Stimulated activated CD4-positive, alpha-beta T cell treated with anti-CD3 and anti-CD28 coated beads, Interleukin-1b, Interleukin-23, amount 100 ng/mL, for 48 hours (primary cell): ENCODE results near the gene NKD1.

ENCODE experiments used
- DNase-seq: peaks from one replicate; pipeline ENCODE4 v3.0.0-alpha.2; 2020

NKD1 gene

DNA sequence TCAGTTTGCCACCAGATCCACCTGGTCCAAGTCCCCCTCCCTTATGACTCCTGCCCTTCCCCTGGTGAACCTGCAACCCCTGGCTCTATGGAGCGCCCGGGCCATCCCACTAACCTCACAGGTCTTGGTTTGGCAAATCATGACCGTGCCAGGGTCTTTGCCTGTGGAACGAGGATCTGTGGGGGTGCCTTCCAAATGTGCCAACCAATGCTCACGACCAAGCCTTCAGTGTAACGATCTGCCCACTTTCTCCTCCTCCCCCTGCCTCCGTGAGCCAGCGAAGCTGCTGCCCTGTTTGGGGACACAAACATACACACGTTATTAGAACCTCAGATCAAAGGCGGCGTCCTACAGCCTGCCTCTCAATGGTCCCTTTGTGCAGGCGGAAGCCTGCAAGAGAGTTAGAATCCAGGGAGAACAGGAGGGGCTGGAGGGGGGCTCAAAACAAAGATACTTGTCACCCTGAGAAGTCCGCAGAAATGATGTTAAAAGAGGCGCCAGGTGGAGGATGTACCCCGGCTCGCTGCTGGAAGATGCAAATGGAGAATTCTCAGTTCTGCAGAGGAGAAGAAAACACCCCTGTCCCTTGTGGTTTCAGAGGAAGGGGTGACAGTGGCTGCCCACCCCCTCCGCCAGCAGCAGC, 9.0 kb upstream of the NKD1 start:
- DNase-seq: no peak

DNA sequence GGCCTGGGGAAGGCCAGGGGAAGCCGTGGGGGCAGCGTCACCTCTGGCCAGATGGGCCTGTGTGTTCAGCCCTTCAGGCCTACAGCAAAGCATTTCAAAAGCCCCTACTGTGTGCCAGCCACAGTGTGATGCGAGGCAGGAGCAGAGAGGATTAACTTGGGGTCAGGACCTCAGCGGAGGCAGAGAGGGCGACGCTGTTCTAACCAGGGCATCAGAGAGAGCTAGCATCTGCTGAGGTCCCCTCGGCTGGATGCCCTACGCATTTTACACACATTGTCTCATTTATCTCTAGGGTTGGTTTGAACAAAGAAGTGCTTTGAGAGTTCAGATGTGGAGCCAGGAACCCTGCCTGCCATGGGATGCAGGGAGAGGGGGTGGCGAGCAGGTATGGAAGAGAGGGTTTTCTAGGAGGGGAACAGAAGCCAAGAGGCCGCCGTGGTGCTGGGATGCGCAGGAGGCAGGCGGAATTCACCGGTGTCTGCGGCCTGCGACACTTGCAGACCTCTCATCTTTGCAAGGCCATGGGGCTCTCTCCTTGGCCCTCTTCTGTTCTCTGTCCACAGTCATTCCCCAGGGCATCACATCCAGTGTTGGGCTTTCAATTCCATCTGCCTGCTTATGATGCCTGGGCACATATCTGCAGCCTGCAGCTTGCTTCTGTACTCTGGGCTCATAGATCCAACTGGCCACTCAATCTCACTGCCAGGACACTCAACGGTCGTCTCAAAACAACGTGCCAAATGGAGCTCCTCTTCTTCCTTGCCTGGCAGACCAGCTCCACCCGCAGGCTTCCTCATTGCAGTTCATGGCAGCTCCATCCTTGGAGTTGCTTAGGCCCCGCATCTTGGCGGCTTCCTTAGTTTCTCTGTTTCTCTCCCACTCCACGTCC, 8.1 kb upstream of the NKD1 start:
- DNase-seq: no peak

DNA sequence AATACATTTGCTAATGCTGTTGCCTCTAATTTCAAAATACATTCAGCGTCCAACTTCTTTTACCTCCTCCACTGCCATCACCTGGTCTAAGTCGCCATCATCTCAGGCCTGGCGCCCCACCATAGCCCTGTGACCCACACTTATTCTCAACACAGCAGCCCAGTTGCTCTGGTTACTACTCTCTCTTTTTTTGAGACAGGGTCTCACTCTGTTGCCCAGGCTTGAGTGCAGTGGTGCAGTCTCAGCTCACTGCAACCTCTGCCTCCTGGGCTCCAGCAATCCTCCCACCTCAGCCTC, 7.5 kb upstream of the NKD1 start:
- no peak for DNase-seq

- no peak for DNase-seq
Measured at GRCh38 chr16:50542703-50543102, 5.5 kb upstream of the NKD1 start.

DNA sequence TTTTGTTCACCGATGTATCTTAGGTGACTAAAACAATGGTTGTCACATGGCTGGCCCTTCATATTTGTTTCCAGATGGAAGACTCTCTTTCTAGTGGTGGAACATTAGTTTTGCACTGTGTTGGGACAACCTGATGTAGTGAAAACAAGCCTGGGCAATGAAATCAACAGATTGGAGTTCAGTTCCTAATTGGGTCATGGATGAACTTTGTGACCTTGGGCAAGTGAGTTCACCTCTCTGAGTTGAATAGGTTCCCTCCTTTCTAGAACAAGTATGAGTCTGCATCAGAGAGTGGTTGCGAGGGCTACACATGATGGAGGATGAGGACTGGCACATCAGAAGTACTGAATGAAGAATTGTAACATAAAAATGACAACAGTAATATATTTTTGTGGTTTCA, 2.1 kb upstream of the NKD1 start:
- no peak for DNase-seq

GRCh38 chr16:50547340-50548124, 664 bp upstream of the NKD1 start:
- DNase-seq: peak; percentile 45

GRCh38 chr16:50548909-50549560, 839 bp downstream of the NKD1 start:
- no peak for DNase-seq

DNA sequence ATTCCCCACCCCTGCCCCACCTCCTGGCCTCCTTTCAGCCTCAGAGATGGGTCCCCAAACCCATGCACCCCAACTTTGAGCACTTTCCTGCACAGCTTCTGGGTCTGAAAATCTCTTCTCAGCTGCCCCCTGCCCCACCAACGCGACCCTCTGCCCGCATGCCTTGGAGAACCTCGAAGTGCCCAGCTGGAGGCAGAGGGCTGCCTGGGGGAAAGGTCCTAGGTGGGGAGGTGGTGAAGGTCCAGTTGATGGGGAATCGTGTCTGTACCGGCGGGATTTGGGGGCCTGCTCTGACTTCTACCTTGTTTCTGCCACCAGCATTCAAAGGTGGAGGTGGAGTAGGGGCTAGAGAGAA, 1.3 kb downstream of the NKD1 start:
- no peak for DNase-seq

- no peak for DNase-seq
Measured at GRCh38 chr16:50550035-50550434, 1.8 kb downstream of the NKD1 start.

GRCh38 chr16:50550866-50551641, 2.9 kb downstream of the NKD1 start:
- no peak for DNase-seq

DNA sequence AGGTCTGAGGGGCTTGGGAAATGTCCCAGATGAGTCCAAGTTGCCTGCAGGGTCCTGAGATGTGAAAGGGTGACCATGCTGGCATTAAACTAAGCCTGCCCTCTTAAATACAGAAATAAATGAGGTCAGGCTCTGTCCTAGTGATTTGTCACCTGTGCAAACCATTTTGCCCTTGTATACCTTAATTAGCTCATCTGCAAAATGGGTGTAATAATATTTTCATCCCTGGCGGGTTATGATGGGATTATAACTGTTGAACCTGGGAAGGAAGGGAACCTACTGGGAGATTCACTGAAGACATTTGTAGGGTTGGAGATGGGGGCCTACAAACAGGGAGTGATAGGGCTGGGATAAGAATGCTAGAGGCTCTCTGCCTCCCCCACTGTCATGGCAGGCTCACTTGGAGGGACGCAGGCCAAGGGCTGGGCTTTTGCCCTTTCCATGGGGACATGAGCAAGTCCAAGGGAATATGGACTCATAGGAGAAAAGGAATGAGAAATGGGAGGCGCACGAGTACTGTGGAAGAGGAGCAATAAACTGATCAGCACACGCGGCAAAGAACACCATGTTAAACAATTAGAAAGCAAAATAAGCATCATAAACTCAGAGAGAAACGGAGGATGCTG, 4.4 kb downstream of the NKD1 start:
- no peak for DNase-seq

GRCh38 chr16:50553182-50553710, 5.0 kb downstream of the NKD1 start:
- no peak for DNase-seq

DNA sequence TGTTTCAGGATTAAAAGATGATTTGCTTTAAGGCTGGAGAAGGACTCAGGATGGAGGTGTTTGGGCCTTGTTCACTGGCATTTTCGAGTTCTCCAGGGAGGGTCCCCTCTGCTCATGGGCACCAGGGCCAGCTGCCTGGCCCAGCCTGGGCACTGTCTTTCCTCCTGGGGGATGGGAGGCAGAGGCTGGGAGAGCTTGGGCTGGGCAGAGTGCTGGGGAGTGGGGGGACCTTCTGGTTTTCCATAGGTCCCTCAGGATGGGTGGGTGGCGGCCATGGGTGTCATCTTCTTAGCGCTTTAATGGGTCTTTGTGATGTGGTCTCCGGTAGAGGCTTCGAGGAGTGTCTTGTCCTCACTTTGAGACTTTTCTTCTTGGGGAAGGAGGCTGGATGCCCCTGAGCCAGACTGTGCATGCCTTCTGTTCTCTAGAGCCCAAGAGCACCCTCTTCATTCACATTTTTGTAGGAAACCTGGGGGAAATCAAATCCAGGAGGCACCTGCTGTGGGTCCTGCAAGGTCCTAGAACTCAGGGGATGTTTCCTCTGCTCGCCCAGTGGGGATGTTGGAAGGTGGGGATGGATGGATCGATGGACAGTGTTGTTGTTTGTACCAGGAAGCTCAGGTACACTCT, 5.7 kb downstream of the NKD1 start:
- DNase-seq: no peak

- DNase-seq: no peak
Measured at GRCh38 chr16:50555269-50555875, 7.2 kb downstream of the NKD1 start.

GRCh38 chr16:50555952-50556673, 7.9 kb downstream of the NKD1 start:
- DNase-seq: no peak

DNA sequence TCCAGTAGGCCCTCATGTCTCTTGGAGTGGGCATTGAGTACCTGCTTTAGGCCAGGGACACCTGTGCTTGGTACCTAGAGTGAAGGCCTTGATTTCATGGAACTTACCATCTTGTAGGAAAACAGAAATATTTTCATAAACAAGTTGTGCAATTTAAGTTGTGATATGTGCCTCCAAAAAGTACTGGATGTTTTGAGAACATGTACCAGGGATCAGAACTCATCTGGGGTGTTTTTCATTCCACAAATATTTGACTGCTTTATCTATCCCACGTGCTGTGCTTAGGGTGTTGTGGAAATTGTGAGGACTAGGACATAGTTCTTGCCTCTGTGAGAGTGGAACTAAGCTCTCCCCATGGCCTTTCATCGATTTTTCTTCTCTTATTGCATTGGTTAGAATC, 8.8 kb downstream of the NKD1 start:
- DNase-seq: no peak

- no peak for DNase-seq
Measured at GRCh38 chr16:50558913-50559312, 10.7 kb downstream of the NKD1 start.

- no peak for DNase-seq
Measured at GRCh38 chr16:50559342-50559741, 11.1 kb downstream of the NKD1 start.

DNA sequence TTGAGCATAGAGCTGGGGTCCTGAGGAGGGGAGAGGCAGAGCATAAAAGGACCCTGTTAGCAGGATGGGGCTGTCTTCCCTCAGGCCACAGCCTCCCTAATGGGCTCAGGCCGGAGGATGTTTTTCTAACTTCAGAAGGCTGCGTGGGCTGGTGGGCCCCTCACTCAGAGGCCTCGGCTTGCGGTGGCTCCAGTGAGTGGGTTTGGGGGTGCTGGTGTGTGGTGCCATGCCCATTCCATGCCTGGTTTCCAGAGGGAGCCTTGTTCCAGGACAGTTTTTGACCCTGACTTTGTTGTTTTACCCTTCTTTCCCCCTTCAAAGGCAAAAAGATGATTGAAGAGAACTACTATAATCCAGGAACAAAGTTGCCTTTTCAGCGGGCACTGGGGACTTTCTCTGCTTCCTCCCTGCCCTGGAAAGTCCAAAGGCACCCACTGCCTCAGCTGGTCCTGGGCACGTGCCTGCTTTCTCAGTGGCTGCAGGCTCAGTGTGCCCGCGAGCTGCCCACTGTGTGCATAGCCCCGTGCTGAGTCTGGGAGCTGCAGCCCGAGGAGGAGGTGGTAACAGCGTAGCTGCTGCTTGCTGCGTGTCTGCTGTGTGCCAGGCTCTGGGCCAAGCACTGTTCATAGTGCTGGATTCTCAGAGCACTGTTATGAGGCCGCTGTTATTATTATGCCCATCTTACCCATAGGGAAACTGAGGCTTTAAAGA, 11.8 kb downstream of the NKD1 start:
- no peak for DNase-seq
